NCI-H1092 treated with DMSO at 0.1 percent for 48 hours (cell line): ENCODE measurements around the gene UPK3B.
"Not testable (repeated sequence)": the region's sequence is repeated elsewhere in the genome, so short reads cannot be mapped to it uniquely, and the experiment has no call there.

Source experiments
- DNase-seq: peaks from one replicate; lab custom pipeline; 2025; lab: John Stamatoyannopoulos, UW

UPK3B gene

DNA sequence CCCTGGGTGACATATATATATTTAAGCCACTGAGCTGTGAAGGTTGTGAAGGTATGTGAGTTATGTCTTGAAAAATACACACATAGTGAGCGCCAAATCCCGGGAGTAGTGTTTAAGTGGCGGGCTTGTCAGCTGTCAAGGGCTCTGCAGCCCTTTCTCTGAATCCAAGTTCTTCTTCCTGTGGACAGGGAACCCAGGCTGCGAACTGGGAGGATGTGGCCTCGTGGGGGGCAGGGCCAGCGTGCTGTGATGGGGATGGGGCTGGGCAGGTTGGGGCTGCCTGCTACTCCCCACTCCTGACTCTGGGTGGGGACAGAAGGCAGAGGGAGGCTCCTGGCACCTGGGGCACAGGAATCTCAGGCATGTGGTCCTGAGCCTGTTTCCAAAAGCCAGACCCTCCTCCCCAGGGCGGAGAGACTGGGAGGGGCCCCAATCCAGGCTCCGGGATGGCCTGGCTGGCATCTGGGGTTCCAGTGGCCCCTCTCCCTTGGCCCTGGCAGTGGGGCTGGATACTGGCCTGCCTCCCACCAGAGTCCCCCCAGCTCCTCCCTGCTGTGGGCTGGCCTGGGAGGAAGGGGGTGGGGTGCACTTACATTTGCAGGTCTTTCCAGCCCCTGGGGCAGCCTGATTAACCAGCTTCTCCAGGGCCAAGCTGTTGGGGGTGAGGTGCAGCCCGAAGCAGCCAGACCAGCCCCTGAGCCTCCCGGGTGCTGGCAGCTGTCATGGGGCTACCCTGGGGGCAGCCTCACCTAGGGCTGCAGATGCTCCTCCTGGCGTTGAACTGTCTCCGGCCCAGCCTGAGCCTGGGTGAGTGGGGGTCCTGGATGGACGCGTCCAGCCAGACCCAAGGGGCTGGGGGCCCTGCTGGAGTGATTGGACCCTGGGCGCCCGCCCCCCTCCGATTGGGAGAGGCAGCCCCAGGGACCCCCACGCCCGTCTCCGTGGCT, at the start of gene UPK3B:
UPK3B (plus strand) TSS at position 622 of the 947 bp plus-strand sequence; CDS start at position 723, 101 bp downstream.
- DNase-seq: no peak

DNA sequence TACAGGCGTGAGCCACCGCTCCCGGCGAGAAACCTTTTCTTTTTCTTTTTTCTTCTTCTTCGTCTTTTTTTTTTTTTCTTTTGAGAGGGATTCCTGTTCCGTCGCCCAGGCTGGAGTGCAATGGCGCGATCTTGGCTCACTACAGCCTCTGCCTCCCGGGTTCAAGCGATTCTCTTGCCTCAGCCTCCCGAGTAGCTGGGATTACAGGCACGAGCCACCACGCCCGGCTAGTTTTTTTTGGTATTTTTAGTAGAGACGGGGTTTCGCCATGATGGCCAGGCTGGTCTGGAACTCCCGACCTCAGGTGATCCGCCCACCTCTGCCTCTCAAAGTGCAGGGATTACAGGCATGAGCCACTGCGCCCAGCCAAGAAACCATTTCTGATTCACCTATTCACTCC, 49.6 kb upstream of the UPK3B start:
- DNase-seq: not testable (repeated sequence)

DNA sequence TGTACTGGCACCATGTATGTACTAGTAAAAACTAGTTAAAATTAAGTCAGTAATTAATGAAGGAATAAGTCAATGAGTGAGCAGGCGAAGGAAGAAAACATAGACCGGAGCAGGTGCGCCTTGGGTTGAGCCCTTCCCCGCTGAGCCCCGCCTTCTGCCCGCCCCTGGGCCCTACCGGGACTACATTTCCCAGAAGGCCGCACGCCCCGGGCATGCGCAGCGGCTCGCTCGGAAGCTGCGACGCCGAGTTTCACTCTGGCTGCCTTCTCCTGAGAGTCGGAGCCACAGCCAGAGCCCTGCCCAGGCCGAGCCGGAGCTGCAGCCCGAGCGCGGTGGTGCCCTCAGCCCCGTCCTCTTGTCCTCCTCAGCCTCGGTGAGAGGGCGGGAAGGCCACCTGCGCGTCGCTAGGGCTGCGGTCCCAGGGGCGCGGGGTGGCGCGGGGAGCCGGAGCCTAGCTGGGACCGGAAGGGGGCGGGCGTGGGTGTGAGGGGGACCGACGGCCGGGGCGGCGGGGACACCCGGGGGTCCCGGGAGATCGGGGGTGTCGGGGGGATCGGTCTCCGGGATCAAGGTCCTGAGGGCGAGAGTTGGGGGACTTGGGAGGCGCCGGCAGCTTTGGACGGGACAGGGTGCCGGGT, 48.8 kb upstream of the UPK3B start, which contains the start of gene DTX2:
DTX2 (plus strand) TSS at position 246 of the 638 bp plus-strand sequence. CDS start 18,801 bp downstream, outside the sequence.
- not testable (repeated sequence) for DNase-seq

DNA sequence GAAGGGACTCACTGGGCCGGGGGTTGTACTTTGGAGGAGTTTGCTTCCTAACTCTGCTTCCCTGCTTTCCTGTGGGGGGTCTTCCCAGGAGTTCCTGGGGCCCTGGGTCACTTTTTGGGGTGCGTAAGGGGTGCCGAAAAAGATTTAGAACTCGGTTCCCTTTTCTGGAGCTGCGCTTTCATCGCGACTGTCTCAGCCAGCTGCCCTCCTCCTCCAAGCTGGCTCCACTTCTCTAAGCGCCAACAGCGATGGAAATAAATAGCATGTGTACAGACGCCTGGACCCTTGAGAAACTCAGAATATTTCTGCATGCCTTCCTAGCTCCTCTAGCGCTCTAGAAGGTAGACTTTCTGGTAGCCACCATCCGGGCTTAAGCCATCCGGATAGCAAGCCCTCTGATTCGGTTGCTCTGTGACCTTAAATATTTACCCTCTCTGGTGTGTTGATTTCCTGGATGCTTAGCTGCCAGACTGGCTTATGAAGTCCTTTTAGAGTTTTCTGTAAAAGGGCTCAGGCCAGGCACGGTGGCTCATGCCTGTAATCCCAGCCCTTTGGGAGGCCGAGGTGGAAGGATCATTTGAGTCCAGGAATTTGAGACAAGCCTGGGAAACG, 48.0 kb upstream of the UPK3B start:
- DNase-seq: not testable (repeated sequence)

DNA sequence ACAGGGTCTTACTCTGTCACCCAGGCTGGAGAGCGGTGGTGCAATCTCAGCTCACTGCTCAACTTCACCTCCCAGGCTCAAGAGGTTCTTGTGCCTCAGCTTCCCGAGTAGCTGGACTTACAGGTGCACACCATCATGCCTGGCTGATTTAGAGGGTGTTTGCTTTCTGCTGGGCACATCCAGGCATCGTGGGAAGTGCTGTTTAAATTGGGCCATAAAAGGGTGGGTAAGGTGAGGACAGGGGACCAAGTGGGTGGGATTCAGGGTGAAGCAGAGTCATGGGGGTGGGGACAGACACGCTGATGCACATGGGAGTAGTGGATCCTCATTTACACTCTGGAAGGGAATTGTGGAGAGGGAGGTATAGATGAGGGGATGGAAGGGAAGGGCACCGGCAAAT, 45.4 kb upstream of the UPK3B start:
- DNase-seq: not testable (repeated sequence)

DNA sequence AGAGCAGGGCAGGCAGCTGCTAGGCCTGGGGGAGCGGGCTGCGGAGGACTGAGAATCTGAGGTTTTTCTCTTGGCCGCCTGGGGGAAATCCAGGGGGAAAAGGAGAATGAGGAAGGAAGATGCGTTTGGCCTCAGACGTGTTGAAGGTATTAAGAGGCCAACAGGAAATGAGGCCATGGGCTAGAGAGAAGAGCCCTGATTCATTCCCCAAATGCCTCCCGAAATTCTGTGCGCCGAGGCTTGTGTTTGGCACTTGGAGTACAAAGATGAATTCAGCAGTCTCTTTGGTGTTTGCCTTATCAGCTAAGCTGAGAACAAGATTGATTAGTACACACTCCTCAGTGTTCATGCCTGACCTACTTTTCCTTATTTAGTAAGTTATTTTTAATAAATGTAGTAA, 44.4 kb upstream of the UPK3B start:
- not testable (repeated sequence) for DNase-seq

DNA sequence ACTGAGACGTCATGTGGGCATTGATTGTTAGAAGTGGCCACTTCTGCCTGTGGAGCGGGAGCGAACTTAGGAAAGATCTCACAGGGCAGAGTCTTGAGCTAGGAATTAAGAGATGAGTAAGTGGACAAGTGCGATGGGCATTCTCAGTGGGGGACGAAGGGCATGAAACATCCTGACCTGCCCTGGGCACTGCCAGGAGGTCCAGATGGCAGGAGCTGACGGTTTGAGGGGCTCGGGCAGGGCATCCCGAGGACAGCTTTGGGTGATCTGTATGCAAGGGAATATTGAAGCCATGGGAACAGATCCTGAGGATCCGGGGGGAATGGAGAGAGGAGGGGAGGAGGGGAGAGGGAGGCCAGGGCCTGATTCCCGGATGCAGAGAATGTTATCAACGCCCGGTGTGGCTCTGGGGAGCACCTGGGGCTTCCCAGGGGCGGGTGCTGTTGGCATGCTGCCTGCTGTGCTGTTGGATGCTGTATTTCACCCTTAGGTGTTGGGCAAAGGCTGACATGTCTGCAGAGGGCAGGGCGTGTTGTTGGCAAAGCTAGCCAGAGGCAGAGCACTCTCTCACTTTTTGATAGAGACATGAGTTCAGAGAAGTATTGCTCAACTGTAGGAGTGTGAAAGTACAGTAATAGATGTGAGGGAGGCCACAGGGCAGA, 42.5 kb upstream of the UPK3B start:
- not testable (repeated sequence) for DNase-seq

DNA sequence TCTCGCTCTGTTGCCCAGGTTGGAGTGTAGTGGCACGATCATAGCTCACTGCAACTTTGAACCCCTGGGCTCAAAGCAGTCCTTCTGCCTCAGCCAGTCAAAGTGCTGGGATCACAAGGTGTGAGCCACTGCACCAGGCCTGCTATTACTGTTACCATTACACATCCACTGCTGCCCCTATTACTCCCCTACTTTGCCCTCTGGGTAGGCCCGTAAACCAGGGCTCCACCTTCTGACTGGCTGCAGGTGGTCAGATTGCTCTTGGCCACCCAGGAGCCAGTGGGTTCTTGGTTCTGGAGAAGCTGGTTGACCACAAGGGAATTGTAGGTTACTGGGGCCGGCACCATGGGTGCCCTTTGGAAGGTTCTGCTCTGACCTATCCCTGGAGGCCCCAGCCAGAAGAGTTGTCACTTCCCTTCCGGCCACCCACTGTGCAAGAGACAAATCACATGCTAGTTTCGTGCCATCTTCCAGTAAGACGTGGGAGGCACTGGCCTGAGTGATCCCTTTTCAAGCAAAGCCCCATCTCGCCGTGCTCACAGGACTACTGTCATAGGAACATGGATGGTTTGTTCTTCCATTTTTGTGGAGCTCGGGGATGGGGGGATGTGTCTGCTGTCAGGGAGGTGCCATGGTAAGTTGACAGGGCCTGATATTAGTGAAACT, 38.7 kb upstream of the UPK3B start:
- not testable (repeated sequence) for DNase-seq

DNA sequence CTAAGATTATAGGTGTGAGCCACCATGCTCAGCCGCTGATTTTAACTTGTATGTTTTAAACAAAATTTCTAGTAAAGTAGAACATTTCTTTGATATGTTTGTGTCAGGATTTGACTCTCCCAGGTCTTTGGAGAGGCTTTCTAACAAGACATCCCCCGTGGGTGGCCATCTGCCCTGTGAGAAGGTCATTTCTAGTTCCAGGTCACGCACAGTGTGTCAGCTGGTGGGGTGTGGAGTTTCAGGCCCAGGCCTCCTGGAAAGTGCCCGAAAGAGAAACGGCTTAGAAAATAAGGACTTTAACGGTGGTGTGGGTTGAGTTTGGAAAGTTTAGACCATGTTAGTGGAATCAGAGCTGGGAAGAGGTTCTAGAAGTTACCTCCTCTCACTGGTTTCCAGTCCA, 37.3 kb upstream of the UPK3B start:
- not testable (repeated sequence) for DNase-seq

DNA sequence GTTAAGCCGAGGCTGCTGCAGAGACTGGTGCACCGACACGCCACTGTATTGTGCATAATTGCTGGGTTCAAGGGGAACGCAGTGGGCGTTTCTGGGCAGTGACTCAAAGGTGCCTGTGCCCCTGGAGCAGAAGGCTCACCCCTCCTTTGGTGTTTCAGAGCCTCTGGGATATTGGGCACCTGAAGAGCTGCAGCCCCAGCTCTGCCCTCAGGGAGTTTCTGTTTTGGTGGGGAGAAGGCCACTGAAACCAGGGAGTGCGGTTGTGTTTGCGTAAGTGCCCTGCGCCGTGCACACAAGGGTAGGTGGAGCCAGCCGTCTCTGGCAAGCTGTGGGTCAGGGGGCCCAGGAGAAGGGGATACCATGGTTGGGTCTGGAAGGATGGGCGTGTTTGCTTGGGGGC, 34.1 kb upstream of the UPK3B start:
- not testable (repeated sequence) for DNase-seq

DNA sequence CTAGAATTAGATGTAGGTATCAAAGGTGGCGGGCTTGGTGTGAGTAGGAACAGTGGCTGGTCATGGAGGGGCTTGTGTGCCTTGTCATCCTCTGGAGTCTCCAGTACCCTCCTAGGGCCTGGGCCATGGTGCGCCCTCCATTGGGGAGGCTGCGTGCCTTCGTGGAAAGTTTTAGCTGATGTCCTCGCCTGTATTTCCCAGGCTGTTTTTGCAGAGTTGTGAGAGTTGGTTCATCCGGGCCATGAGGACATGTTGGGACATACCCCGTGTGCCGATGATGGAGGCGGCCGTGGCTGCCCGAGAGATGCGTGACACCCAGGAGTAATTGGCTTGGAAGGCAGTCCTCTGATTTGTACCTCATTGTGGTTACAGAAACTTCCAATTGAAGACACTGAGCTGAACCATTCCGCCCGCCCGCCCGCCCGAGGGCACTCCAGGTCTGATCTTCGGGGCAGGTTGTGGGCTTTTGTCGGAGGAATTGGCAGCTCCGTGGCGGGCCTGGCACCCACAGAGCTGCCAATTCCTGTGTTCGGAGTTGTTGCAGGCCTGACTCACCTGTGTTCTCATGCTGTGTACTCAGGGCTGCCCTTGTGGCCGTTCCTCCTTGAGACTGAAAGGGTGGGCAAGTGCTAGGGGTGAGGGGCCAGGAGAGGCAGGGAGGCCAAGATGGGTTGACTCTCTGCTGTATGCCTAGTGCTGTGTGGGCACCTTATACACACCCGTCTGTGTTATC, 33.4 kb upstream of the UPK3B start:
- not testable (repeated sequence) for DNase-seq

DNA sequence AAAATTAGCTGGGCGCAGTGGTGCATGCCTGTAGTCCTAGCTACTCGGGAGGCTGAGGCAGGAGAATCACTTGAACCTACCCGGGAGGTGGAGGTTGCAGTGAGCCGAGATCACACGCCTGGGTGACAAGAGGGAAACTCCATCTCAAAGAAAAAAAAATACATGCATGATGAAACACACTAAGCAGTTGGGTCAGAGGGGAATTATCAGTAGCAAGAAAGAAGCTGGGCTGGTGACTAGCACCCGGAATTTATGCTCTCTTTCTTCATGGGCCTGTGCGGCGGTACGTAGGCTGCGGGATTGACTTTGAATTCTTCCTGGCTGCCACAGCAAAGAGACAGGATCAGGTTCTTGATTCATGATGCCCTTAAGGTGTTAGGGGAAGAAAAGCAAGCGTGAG, 30.7 kb upstream of the UPK3B start:
- not testable (repeated sequence) for DNase-seq

DNA sequence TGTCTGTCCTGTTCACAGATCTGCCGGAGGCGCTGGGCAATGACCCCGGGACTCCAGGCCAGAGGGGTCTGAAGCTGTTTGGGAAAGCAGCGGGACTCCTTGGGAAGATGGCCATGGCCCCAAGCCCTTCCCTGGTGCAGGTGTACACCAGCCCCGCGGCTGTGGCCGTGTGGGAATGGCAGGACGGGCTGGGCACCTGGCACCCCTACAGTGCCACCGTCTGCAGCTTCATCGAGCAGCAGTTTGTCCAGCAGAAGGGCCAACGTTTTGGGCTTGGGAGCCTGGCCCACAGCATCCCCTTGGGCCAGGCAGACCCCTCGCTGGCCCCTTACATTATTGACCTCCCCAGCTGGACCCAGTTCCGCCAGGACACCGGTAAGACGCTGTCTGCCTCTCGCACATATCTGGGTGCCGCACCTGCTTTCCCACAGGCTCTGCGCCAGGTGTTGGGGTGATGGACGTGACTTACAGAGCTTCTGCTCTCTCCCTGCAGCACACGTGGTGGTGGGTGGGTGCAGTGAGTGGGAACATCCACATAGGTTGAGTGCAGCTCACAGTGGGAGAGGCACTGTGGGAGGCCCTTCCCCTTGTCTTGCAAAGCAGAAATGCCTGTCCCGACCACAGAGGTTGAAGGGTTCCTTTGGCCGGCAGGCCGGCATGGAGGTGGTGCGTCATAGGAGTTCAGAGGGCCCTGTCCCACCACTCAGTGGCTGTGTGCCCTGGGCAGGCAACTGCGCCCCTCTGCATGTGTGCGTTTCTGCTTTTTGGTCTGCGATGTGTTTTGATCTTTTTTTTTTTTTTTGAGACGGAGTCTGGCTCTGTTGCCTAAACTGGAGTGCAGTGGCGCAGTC, 29.7 kb upstream of the UPK3B start:
- not testable (repeated sequence) for DNase-seq

DNA sequence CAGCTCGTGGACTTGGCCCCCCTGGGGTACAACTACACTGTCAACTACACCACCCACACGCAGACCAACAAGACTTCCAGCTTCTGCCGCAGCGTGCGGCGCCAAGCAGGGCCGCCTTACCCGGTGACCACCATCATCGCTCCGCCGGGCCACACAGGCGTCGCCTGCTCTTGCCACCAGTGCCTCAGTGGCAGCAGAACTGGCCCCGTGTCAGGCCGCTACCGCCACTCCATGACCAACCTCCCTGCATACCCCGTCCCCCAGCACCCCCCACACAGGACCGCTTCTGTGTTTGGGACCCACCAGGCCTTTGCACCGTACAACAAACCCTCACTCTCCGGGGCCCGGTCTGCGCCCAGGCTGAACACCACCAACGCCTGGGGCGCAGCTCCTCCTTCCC, 27.7 kb upstream of the UPK3B start:
- not testable (repeated sequence) for DNase-seq

DNA sequence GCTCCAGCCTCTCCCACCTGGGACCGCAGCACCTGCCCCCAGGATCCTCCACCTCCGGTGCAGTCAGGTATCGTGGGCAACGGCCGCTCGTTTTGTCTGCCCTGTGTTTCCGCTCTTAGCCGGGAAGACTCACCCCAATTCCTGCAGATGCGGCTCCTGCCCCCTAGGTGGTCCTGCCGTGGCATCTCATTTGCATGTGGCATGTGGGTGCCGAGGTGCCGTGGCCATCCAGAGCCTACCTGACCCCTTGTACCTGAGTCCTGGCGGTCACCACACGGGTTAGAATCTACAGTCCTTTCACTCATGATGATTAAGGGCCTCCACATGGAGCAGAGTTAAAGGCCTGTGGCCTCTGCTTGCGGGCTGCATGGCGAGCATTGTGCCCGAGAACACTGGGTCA, 27.3 kb upstream of the UPK3B start:
- not testable (repeated sequence) for DNase-seq

DNA sequence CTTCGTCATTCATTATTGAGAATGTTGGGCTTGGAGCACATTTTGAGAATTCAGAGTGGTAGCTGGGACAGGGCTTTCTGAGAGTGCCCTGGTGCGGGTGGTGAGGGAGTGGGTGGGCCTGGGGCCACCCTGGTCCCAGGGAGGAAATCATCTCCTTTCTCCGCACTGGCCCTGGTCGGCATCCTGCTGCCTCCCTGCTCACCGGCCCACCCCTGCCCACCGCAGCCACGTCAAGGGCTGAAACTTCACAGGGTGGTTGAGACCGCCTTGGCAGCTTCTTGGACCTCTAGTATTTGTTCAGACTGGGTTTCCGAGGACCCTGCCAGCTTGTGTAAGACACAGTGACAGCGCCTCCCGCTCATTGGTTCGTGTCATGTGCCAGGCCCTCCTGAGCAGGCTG, 25.9 kb upstream of the UPK3B start:
- not testable (repeated sequence) for DNase-seq

DNA sequence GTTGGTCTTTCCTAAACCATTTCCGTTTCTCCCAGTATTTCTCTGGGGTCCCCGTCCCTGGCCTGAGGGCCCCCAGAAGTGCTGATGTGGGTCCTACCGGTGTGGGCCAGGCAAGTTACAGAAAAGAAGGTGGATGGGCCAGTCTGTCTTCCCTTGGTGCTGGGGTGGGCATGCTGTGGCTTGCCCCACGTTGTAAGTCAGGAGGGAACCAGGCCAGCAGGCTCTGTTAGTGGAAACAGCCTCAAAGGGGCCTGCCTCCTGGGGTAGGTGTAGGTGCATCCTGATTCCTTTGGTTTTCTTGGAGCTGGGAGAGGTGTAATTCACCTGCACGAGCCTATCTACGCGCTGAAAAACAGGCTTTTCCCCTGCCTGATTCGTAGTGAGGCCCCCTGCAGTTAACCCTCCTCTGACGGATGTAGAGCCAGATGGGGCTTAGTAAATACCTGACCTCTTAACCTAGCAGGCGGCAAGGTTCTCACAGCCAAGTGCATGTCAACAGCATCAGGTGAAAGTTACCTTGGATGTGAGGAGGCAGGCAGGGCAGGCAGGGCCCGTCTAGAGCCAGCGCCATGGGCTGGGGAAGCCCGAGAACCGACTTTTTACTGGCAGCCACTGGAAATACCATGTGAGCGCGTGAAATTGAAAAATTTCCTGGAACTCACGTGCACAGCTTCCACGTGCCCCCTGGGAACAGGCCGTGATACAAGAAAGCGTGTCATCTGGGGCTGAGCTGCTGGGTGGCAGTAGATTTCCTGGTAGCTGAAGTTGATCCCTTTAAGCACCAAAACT, 24.3 kb upstream of the UPK3B start:
- not testable (repeated sequence) for DNase-seq

DNA sequence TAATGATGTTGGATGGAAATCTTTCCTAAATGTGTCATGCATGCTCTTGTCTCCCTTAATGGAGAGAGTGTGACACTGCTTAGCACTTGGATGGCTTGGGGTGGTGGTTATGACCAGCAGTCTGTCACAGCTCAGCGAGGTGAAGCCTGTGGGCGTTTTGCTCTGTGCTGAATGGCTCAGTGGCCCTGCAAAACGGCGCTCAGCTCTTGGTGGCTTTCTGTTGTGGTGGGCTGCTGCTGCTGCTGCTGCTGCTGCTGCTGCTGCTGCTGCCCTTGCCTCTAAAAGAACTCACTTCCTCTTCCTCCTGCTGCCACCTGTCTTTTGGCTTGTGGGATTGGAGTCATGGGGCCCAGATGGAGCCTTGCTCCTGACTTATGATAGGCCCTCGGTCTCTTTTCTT, 23.7 kb upstream of the UPK3B start:
- DNase-seq: not testable (repeated sequence)

DNA sequence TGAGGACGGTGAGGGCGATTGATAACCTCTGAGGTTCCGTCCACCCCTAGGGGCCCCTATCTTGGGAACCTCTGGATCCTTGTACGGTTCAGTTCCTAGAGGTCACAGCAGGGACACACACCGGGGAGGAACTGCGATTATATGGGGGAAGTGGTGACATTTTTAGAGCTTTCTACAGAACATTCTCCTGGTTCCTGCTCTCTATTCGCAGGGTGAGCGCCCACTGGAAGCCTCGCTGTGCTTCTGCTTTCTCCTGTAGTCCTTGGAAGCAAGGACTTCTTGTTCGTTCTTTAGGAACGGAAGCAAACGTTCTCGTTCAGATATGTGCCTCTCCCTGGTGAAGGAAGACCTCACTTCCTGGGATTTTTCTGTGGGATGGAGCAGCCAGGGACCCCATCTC, 22.4 kb upstream of the UPK3B start:
- not testable (repeated sequence) for DNase-seq
